Endothelial cell of umbilical vein (primary cell): ENCODE measurements around the gene SORCS2. TPM values are rescaled to one million over a fixed set of nuclear protein-coding genes. Genes with fewer than 3 reads are reported as not detected.

ENCODE experiments used
- BruUV-seq: library from RNA; stranded (reverse); fragments of 400-500 nt; replicated peaks from 2 replicates; lab custom pipeline; 2021; lab: Mats Ljungman, UMichigan
- CTCF ChIA-PET: fragments of 300-600, 350-600 bp; sonication (Branson Sonifier 250); formaldehyde crosslinking; loops from one replicate; lab custom pipeline; 2021; ENCODE audit warnings: antibody characterized with exemption, inconsistent platforms; lab: Charles Lee
- POLR2A ChIA-PET: fragments of 300-600, 350-600 bp; sonication (Branson Sonifier 250); formaldehyde crosslinking; loops from one replicate; lab custom pipeline; 2021; ENCODE audit warnings: antibody characterized with exemption, inconsistent platforms; lab: Charles Lee
- DNase-seq: peaks from one replicate; pipeline ENCODE4 v3.0.0-alpha.2; 2011; ENCODE audit warnings: low read depth, low spot score
- FAIRE-seq: peaks from 2 replicates; lab custom pipeline; 2011; peaks lifted over from hg19 to GRCh38; lab: Jason Lieb, UNC
- H2AFZ ChIP-seq: 2 replicates; pipeline ENCODE4 v1.6.0; 2012; ENCODE audit warnings: low read depth, low read length, control low read depth, inconsistent platforms
- H3K27ac ChIP-seq: 2 replicates; pipeline ENCODE4 v1.5.1; 2011; ENCODE audit warnings: low read depth, mild to moderate bottlenecking, control low read depth, low read length, moderate library complexity; ENCODE audit not compliant: insufficient read depth
- H3K27me3 ChIP-seq, 2 experiments: 2 replicates each; pipeline versions ENCODE4 v1.6.0 to v1.6.1; 2011; ENCODE audit warnings: low read length in 2 of 2, mixed read lengths in 1 of 2; ENCODE audit not compliant: control insufficient read depth in 2 of 2, insufficient read depth in 2 of 2
- H3K36me3 ChIP-seq, 2 experiments: 2 replicates in 1 of 2; 3 replicates in 1 of 2; pipeline ENCODE4 v1.5.1; 2011; ENCODE audit warnings: low read length in 2 of 2, mild to moderate bottlenecking in 1 of 2, moderate library complexity in 1 of 2; ENCODE audit not compliant: control insufficient read depth in 2 of 2, insufficient read depth in 2 of 2; ENCODE audit errors: extremely low read depth in 1 of 2
- H3K4me1 ChIP-seq: 3 replicates; pipeline ENCODE4 v1.5.1; 2011; ENCODE audit warnings: mild to moderate bottlenecking, low read length; ENCODE audit not compliant: control insufficient read depth, insufficient read depth; ENCODE audit errors: extremely low read depth
- H3K4me2 ChIP-seq: 2 replicates; pipeline ENCODE4 v1.6.1; 2011; ENCODE audit warnings: low read length, control low read depth, mixed read lengths; ENCODE audit not compliant: insufficient read depth
- H3K4me3 ChIP-seq, 3 experiments: fragments of 200-600 bp in 1 of 3; sonication (generic), shearing (Covaris generic) in 1 of 3; replicated peaks in 1 of 3; 2 replicates each; pipeline ENCODE4 v1.5.1; 2011 to 2016; ENCODE audit warnings: control low read depth in 3 of 3, low read length in 3 of 3, mild to moderate bottlenecking in 2 of 3, inconsistent platforms in 1 of 3, low read depth in 1 of 3, moderate library complexity in 1 of 3; ENCODE audit not compliant: insufficient read depth in 1 of 3
- H3K79me2 ChIP-seq: 2 replicates; pipeline ENCODE4 v1.6.0; 2012; ENCODE audit warnings: low read length, inconsistent platforms; ENCODE audit not compliant: control insufficient read depth, insufficient read depth
- H3K9ac ChIP-seq: replicated peaks from 2 replicates; pipeline ENCODE3; 2011; ENCODE audit warnings: low read length, control low read depth; ENCODE audit not compliant: insufficient read depth; ENCODE audit errors: extremely low read depth
- H3K9me1 ChIP-seq: replicated peaks from 3 replicates; pipeline ENCODE4 v1.6.0; 2011; ENCODE audit warnings: mild to moderate bottlenecking, low read length; ENCODE audit not compliant: control insufficient read depth, insufficient read depth; ENCODE audit errors: extremely low read depth
- H3K9me3 ChIP-seq: replicated peaks from 2 replicates; pipeline ENCODE4 v1.5.1; 2012; ENCODE audit warnings: low read length, inconsistent platforms; ENCODE audit not compliant: control insufficient read depth, insufficient read depth
- H4K20me1 ChIP-seq: replicated peaks from 2 replicates; pipeline ENCODE3; 2011; ENCODE audit warnings: mild to moderate bottlenecking, low read length; ENCODE audit not compliant: control insufficient read depth, insufficient read depth; ENCODE audit errors: extremely low read depth
- EZH2 ChIP-seq: IDR thresholded peaks from 2 replicates; pipeline ENCODE4 v1.6.1; 2012; ENCODE audit warnings: borderline replicate concordance, low read depth, mild to moderate bottlenecking, moderate library complexity, low read length, inconsistent platforms; ENCODE audit not compliant: severe bottlenecking
- FOS ChIP-seq: IDR thresholded peaks from 2 replicates; pipeline ENCODE4 v1.6.1; 2011; ENCODE audit warnings: mild to moderate bottlenecking, low read length, moderate library complexity, borderline replicate concordance; ENCODE audit not compliant: insufficient read depth
- JUN ChIP-seq: IDR thresholded peaks from 2 replicates; pipeline ENCODE4 v1.6.1; 2011; ENCODE audit warnings: borderline replicate concordance, low read depth; ENCODE audit not compliant: insufficient read length, insufficient read depth
- MYC ChIP-seq: IDR thresholded peaks from one replicate; pipeline ENCODE4 v1.6.1; 2011; ENCODE audit warnings: mild to moderate bottlenecking, low read depth, low read length
- POLR2A ChIP-seq: IDR thresholded peaks from 2 replicates; pipeline ENCODE4 v1.6.1; 2012; ENCODE audit warnings: low read depth, mild to moderate bottlenecking, control low read depth, low read length
- POLR2AphosphoS5 ChIP-seq: IDR thresholded peaks from 2 replicates; pipeline ENCODE4 v1.6.1; 2012; ENCODE audit warnings: low read depth, mild to moderate bottlenecking, control low read depth, low read length, moderate library complexity; ENCODE audit not compliant: insufficient read depth
- dilution Hi-C: fragments of 300-500 bp; cut with MboI; formaldehyde crosslinking; loops from one replicate; pipeline ENCODE4 v1.15.0; 2019; ENCODE audit warnings: low sequenced_read_pairs; ENCODE audit not compliant: extremely low pct_ligation_motif_present
- intact Hi-C: fragments of 100-400 bp; cut with micrococcal nuclease; formaldehyde crosslinking; loops from one replicate; pipeline ENCODE4 v1.10.0; 2022
- polyA plus RNA-seq, 4 experiments: library from polyadenylated mRNA; depleted of rRNA in 3 of 4; stranded (reverse) in 3 of 4; unstranded in 1 of 4; fragments of >200 nt; gene quantifications; 2 replicates each; pipeline versions ENCODE4 v1.2.1 to v1.2.3, GENCODE V29; 2011 to 2012; ENCODE audit warnings: missing spikeins in 1 of 4
- total RNA-seq: library from RNA; stranded (reverse); gene quantifications from 2 replicates; pipeline ENCODE4 v1.2.3, GENCODE V29; 2021
- TF ChIP-seq, protein P1 (sequence below): IDR thresholded peaks from 2 replicates; pipeline ENCODE4 v1.6.1; 2011; ENCODE audit not compliant: insufficient read depth, insufficient read length
- TF ChIP-seq, protein P2 (sequence below), 2 donors: IDR thresholded peaks; 1 replicate in 1 of 2; 2 replicates in 1 of 2; pipeline ENCODE4 v1.5.1; 2011; ENCODE audit warnings: low read length in 2 of 2, mild to moderate bottlenecking in 2 of 2, moderate library complexity in 2 of 2, control low read depth in 1 of 2, inconsistent platforms in 1 of 2, low read depth in 1 of 2; ENCODE audit not compliant: insufficient read depth in 1 of 2; ENCODE audit errors: extremely low read depth in 1 of 2

Gene SORCS2
- total and polyA plus RNA-seq, 2 donors (not counting 3 experiments of a cell fraction or from before 2014, with no cell fraction given): not detected

DNA sequence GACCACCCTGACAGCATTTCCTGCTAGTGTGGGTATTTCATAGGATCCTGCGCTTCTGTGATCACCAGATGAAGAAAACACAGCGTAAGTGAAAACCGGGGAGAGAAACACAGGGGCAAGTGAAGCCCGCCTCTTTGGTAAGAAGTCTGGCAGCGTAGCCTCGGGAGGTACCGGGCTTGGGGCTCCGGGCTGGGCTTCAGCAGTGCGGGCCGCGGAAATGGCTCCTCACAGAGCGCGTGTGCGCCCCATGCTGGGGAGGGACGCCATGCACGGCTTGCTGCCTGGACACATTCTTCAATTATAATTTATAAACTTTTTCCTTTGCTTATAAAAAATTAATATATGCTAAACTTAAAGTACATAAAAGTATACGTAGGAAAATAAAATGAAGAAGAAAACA lies 595.9 kb downstream of the SORCS2 start:
- intact Hi-C loops: no loop called here
- H3K9me1 ChIP-seq: no peaks in the 10 kb centered on the region
- H3K9me3 ChIP-seq: no peaks in the 10 kb centered on the region
- dilution Hi-C loops: no loop called here
- no peaks in the 10 kb centered on the region for H3K27me3 ChIP-seq
- no peak overlapping the region for H3K4me2 ChIP-seq
- no peak overlapping the region for H3K27ac ChIP-seq
- H3K4me1 ChIP-seq: peaks cover 42% of the 10 kb centered on the region
- no peak for FAIRE-seq
- H3K36me3 ChIP-seq: peaks cover 22 to 50% of the 10 kb centered on the region in 2 experiments
- H2AFZ ChIP-seq: no peak overlapping the region
- no TSS peak for BruUV-seq
- POLR2A ChIA-PET: no interaction called here
- no peak for TF ChIP-seq POLR2AphosphoS5
- no peak for TF ChIP-seq JUN
- TF ChIP-seq EZH2: no peak
- TF ChIP-seq, protein P1, sequence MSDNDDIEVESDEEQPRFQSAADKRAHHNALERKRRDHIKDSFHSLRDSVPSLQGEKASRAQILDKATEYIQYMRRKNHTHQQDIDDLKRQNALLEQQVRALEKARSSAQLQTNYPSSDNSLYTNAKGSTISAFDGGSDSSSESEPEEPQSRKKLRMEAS: no peak
- TF ChIP-seq, protein P2, sequence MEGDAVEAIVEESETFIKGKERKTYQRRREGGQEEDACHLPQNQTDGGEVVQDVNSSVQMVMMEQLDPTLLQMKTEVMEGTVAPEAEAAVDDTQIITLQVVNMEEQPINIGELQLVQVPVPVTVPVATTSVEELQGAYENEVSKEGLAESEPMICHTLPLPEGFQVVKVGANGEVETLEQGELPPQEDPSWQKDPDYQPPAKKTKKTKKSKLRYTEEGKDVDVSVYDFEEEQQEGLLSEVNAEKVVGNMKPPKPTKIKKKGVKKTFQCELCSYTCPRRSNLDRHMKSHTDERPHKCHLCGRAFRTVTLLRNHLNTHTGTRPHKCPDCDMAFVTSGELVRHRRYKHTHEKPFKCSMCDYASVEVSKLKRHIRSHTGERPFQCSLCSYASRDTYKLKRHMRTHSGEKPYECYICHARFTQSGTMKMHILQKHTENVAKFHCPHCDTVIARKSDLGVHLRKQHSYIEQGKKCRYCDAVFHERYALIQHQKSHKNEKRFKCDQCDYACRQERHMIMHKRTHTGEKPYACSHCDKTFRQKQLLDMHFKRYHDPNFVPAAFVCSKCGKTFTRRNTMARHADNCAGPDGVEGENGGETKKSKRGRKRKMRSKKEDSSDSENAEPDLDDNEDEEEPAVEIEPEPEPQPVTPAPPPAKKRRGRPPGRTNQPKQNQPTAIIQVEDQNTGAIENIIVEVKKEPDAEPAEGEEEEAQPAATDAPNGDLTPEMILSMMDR (IDR thresholded peaks at IDR 0.05; ENCODE audit: extremely low read depth in 1 of 2, insufficient read depth in 1 of 2, low read depth in 1 of 2, low read length in 2 of 2): no peak
- no peak for TF ChIP-seq FOS
- no peak for TF ChIP-seq POLR2A
- TF ChIP-seq MYC: no peak
- DNase-seq: no peak
- no peaks in the 10 kb centered on the region for H4K20me1 ChIP-seq
- CTCF ChIA-PET: no interaction called here
- H3K9ac ChIP-seq: no peak overlapping the region
- no peak overlapping the region for H3K4me3 ChIP-seq
- H3K79me2 ChIP-seq: peaks cover 74% of the 10 kb centered on the region
